ENCODE results near the gene NTHL1.

NTHL1 gene

GRCh38 chr16:2087748-2088631, 40.4 kb upstream of the NTHL1 start:
- DNase-seq (ENCODE audit: low read depth): no peak
- no peak overlapping the region for H3K4me3 ChIP-seq (replicated peaks; ENCODE audit: low read depth, low read length)
- no peak for TF ChIP-seq CTCF (IDR thresholded peaks at IDR 0.05; ENCODE audit: low read length, missing control alignments)

- TF ChIP-seq CTCF (IDR thresholded peaks at IDR 0.05; ENCODE audit: low read length, missing control alignments): no peak
- DNase-seq (ENCODE audit: low read depth): no peak
- H3K4me3 ChIP-seq (replicated peaks; ENCODE audit: low read depth, low read length): no peak overlapping the region
Observed at GRCh38 chr16:2086812-2087747, 39.4 kb upstream of the NTHL1 start.

GRCh38 chr16:2086106-2086742, 38.6 kb upstream of the NTHL1 start:
- TF ChIP-seq CTCF (IDR thresholded peaks at IDR 0.05; ENCODE audit: low read length, missing control alignments): no peak
- no peak for DNase-seq (ENCODE audit: low read depth)
- H3K4me3 ChIP-seq (replicated peaks; ENCODE audit: low read depth, low read length): no peak overlapping the region

GRCh38 chr16:2085669-2086068, 38.0 kb upstream of the NTHL1 start:
- no peak for DNase-seq (ENCODE audit: low read depth)
- no peak for TF ChIP-seq CTCF (IDR thresholded peaks at IDR 0.05; ENCODE audit: low read length, missing control alignments)
- no peak overlapping the region for H3K4me3 ChIP-seq (replicated peaks; ENCODE audit: low read depth, low read length)

- no peak for TF ChIP-seq CTCF (IDR thresholded peaks at IDR 0.05; ENCODE audit: low read length, missing control alignments)
- no peak for DNase-seq (ENCODE audit: low read depth)
- no peak overlapping the region for H3K4me3 ChIP-seq (replicated peaks; ENCODE audit: low read depth, low read length)
Observed at GRCh38 chr16:2084895-2085625, 37.4 kb upstream of the NTHL1 start.

Measured in fibroblast of pulmonary artery (primary cell).